Peyer's patch (tissue), 4 donors: ENCODE data around the gene SLC20A1. TPM values are rescaled to one million over a fixed set of nuclear protein-coding genes. Genes with fewer than 3 reads are reported as not detected.
A peak's percentile ranks its signal among the peaks of the same experiment; 100 is the strongest.

ENCODE experiments used
- DNase-seq, 3 donors: peaks; one replicate each; pipeline ENCODE4 v3.0.0-alpha.2; 2017 to 2019
- H3K27ac ChIP-seq, 4 donors: fragments of 200-600 bp; sonication (generic); one replicate each; pipeline ENCODE4 v1.5.1; 2016 to 2019
- H3K27me3 ChIP-seq, 2 donors: fragments of 200-600 bp; sonication (generic); one replicate each; pipeline ENCODE4 v1.5.1; 2019
- H3K36me3 ChIP-seq, 3 donors: fragments of 200-600 bp; sonication (generic); one replicate each; pipeline ENCODE4 v1.5.1; 2016 to 2019
- H3K4me1 ChIP-seq, 4 donors: fragments of 200-600 bp; sonication (generic); one replicate each; pipeline ENCODE4 v1.5.1; 2016 to 2019
- H3K4me3 ChIP-seq, 4 donors: fragments of 200-600 bp; sonication (generic); 1 replicate in 3 of 4; 2 replicates in 1 of 4; pipeline ENCODE4 v1.5.1; 2016 to 2019; ENCODE audit warnings: mild to moderate bottlenecking in 1 of 4
- H3K9me3 ChIP-seq, 4 donors: fragments of 200-600 bp; sonication (generic); one replicate each; pipeline ENCODE4 v1.5.1; 2016 to 2019; ENCODE audit warnings: mild to moderate bottlenecking in 1 of 4
- POLR2A ChIP-seq, 2 donors: fragments of 450-650 bp; IDR thresholded peaks; one replicate each; pipeline ENCODE4 v1.5.1; 2017; ENCODE audit warnings: antibody characterized with exemption in 2 of 2, mild to moderate bottlenecking in 2 of 2, moderate library complexity in 2 of 2
- total RNA-seq, 4 donors: library from RNA; depleted of rRNA; stranded (reverse); fragments of >200 nt; gene quantifications; one replicate each; pipeline ENCODE4 v1.1.0, GENCODE V29; 2016
- TF ChIP-seq, protein P1 (sequence below), 6 experiments: fragments of 450-650 bp in 4 of 6; fragments of 200-600 bp in 2 of 6; sonication (generic) in 1 of 6; IDR thresholded peaks; one replicate each; pipeline ENCODE4 v1.5.1; 2017 to 2019; ENCODE audit warnings: antibody characterized with exemption in 6 of 6, mild to moderate bottlenecking in 3 of 6, moderate library complexity in 1 of 6

SLC20A1 gene
- total RNA-seq, 4 donors from 2014 or later, result 48.7 to 143 (median 122) TPM

DNA sequence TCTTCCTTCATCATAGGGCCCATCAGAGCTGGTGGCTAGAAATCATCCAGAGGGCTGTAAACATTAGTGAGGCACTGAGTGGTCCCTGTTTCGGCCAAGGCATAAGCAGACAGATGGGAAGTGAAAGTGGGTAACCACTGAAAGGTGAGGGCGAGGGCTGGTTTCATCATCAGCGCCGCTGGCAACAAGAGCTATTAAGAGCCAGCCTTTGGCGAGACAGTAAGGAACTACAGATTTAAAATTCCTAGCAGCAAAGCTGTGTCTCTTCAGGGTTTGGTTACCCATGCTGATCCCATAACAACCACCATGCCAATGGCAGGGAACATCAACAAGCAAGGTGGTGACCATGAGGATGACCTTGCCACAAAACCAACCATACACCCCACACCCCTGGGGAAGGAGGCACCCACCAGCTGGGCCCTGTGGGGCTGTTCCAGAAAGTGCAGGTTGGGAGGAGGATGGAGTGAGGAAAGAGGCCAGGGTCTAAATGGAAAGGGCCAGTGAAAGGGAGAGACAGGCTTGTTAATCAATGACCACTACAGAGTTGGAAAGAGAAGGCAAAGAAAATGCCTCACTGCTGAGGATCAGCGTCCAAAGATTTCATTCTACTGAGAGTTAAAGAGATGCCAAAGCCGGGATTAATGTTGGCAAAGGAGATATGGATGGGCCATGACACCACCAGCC is 9.0 kb upstream of the SLC20A1 start:
- H3K9me3 ChIP-seq, result no peaks in the 10 kb centered on the region
- DNase-seq, result peak in 1 of 3 donors; percentile 39

DNA sequence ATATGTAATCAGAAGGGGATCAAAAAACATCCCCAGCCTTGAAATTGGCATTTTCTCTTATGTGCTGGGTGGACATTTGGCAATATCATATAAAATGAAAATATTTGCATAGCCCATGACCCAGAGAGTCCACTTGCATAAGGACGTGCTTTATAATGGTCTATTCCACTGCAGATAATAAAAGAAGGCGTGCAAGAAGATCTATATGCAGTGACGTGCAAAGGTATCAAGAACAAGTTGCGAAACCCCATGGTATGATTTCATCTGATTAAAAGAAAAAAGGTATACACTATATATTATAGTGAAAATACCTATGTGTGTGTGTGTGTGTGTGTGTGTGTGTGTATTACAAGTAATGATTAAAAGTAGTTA is 8.5 kb upstream of the SLC20A1 start:
- H3K27ac ChIP-seq, result peak overlapping the region in 2 of 4 donors; percentile 14 to 60
- no peak for DNase-seq
- peaks cover 0 to under 1% (median 0%) of the 10 kb centered on the region in 4 donors for H3K4me1 ChIP-seq
- H3K4me3 ChIP-seq, result no peak overlapping the region
- no peaks in the 10 kb centered on the region for H3K9me3 ChIP-seq
- no peaks in the 10 kb centered on the region for H3K36me3 ChIP-seq
- TF ChIP-seq, protein P1, sequence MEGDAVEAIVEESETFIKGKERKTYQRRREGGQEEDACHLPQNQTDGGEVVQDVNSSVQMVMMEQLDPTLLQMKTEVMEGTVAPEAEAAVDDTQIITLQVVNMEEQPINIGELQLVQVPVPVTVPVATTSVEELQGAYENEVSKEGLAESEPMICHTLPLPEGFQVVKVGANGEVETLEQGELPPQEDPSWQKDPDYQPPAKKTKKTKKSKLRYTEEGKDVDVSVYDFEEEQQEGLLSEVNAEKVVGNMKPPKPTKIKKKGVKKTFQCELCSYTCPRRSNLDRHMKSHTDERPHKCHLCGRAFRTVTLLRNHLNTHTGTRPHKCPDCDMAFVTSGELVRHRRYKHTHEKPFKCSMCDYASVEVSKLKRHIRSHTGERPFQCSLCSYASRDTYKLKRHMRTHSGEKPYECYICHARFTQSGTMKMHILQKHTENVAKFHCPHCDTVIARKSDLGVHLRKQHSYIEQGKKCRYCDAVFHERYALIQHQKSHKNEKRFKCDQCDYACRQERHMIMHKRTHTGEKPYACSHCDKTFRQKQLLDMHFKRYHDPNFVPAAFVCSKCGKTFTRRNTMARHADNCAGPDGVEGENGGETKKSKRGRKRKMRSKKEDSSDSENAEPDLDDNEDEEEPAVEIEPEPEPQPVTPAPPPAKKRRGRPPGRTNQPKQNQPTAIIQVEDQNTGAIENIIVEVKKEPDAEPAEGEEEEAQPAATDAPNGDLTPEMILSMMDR (IDR thresholded peaks at IDR 0.05), result no peak
- no peak for TF ChIP-seq POLR2A (IDR thresholded peaks at IDR 0.05)
- H3K27me3 ChIP-seq, result no peaks in the 10 kb centered on the region

More for the DNA sequence above, 9.0 kb upstream of the SLC20A1 start:
- no peaks in the 10 kb centered on the region for H3K27me3 ChIP-seq
- no peak overlapping the region for H3K4me3 ChIP-seq
- TF ChIP-seq, protein P1 (IDR thresholded peaks at IDR 0.05), result no peak
- no peak for TF ChIP-seq POLR2A (IDR thresholded peaks at IDR 0.05)
- no peaks in the 10 kb centered on the region for H3K36me3 ChIP-seq
- H3K27ac ChIP-seq, result peak overlapping the region in 2 of 4 donors; percentile 14 to 60
- peaks cover 1 to 5% (median 3%) of the 10 kb centered on the region in 4 donors for H3K4me1 ChIP-seq

DNA sequence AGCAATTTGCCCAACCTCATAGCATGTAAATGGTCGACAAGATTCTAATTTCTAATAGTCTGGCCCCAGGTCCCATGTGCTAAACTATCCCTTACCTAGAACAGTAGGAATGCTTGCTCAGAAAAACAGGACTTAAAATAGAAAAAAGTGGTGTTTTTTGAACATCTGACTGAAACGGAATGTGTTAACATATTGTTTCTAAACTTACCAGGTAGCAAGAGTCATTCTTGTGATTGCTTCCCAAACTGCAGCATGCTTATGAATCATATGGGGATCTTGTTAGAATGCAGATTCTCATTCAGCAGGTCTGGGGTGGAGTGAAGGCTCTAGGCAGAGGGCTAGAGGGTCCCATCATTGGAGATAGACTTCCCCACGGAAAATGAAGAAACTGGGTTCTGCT is 5.8 kb upstream of the SLC20A1 start:
- DNase-seq, result no peak
- Histone ChIP-seq H3K4me1 (peaks cover 0 to 15% (median 5%) of the 10 kb centered on the region in 4 donors), H3K9me3 (no peaks in the 10 kb centered on the region), H3K4me3 (no peak overlapping the region), H3K27me3 (no peaks in the 10 kb centered on the region), H3K27ac (no peak overlapping the region), H3K36me3 (no peaks in the 10 kb centered on the region)
- TF ChIP-seq, protein P1 (IDR thresholded peaks at IDR 0.05), result no peak
- TF ChIP-seq POLR2A (IDR thresholded peaks at IDR 0.05), result no peak

DNA sequence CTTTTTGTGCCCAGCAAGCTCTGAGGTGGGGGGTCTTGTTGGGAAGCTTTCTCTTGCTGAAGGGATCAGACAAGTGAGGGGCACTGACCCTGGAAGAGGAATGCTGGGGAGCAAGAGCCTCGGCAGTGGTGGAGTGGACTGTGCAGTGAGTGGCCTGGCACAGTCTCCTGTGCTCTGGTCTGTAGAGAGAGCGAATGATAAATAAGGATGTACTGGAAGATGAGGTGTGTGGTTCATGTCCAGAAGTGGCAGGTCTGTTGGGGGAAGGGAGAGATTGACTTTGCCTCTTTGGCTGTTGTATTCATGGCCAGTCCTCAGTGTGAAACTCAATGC is 5.3 kb upstream of the SLC20A1 start:
- no peaks in the 10 kb centered on the region for H3K27me3 ChIP-seq
- H3K9me3 ChIP-seq, result no peaks in the 10 kb centered on the region
- no peak for DNase-seq
- peaks cover 0 to 17% (median 5%) of the 10 kb centered on the region in 4 donors for H3K4me1 ChIP-seq
- H3K4me3 ChIP-seq, result no peak overlapping the region
- TF ChIP-seq, protein P1 (IDR thresholded peaks at IDR 0.05), result no peak
- no peak for TF ChIP-seq POLR2A (IDR thresholded peaks at IDR 0.05)
- no peak overlapping the region for H3K27ac ChIP-seq
- no peaks in the 10 kb centered on the region for H3K36me3 ChIP-seq

DNA sequence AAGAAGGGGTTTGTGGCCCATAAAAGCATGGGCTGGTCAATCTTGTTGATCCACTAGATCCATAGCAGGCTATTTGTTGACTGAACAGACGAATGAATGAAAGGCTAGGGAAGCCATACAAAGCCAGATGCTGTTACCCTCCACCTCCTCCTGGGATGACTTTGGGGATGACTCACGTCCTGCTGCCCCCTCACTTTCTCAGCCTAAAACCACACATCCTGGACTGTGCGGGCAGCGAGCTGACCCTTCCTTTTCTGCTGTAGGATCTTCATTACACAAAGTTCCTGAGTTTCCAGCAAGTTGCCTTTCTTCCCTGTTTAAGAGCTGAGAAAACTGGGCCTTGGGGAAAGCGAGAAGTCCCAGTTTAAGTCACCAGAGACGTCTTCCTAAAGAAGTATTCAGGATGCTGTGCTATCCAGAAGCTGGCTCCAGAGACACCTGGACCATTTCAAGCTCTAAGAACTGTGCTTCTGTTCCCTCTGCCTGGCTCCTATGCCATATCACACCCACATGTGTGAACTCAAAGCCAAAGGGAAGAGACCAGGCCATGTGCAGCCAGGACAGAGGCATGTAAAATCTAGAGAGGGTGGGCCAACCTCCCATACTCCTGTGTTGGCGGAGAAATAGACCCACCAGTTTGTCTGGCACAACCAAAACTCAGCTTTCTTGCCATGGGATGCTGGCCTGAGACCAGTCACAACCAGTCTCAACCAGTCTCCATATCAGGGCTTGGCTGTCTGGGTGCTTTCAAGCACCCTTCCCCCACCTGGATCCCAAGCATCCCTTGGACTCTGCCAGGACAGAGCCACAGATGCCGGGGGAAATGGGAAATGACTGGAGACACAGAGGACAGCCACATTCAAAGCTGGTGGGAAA is 4.7 kb upstream of the SLC20A1 start:
- Histone ChIP-seq H3K4me3 (no peak overlapping the region), H3K36me3 (no peaks in the 10 kb centered on the region), H3K27ac (no peak overlapping the region), H3K9me3 (no peaks in the 10 kb centered on the region), H3K4me1 (peaks cover 0 to 17% (median 5%) of the 10 kb centered on the region in 4 donors), H3K27me3 (no peaks in the 10 kb centered on the region)
- no peak for DNase-seq
- TF ChIP-seq, protein P1 (IDR thresholded peaks at IDR 0.05), result no peak
- no peak for TF ChIP-seq POLR2A (IDR thresholded peaks at IDR 0.05)
